GM19452 (cell line): ENCODE data around the gene DMAC2.
"Not testable (repeated sequence)": the region's sequence is repeated elsewhere in the genome, so short reads cannot be mapped to it uniquely, and the experiment has no call there.

Experiments
- ATAC-seq: cut with Tn5 transposase; IDR thresholded peaks from one replicate; pipeline ENCODE4 v1.9.1; 2021; ENCODE audit not compliant: unreplicated experiment

DMAC2 gene

DNA sequence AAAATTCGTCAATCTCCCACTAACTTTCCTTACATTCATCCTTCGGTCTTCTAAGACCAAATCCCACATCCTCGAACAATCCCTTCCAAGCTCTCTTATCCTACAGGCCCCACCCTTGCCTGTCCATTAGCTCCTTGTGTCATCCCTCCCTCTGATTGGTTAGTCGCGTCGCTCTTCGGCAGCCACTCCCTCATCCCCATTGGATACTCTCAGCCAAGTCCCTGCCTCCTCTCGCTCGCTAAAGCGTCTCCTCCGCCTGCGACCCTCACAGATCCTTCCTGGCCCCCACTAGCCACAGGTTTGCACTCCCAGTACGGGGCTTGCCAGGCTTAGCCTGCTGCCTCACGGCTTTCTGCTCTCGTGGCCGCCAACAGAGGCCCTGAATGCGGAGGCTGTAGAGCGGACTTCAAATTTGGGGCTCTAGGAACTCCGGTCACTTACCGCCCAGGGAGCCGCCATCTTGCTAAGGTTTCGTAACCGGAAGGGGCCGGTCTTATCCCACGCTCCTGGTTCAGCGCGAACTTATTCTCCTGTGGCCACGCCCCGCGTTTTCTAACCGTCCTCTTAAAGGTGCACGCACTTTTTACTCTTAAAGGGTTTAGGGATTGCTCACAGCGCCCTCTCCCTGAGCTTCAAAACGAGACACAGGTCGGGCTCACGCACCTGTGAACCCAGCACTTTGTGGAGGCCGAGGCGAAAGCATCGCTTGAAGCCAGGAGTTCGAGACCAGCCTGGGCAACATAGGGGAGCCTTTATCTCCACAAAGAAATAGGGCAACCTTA is at the start of gene DMAC2:
DMAC2 (minus strand) TSS at position 472 of the 782 bp plus-strand sequence; CDS start at position 459, 13 bp downstream.
- ATAC-seq, result peak; percentile 87

DNA sequence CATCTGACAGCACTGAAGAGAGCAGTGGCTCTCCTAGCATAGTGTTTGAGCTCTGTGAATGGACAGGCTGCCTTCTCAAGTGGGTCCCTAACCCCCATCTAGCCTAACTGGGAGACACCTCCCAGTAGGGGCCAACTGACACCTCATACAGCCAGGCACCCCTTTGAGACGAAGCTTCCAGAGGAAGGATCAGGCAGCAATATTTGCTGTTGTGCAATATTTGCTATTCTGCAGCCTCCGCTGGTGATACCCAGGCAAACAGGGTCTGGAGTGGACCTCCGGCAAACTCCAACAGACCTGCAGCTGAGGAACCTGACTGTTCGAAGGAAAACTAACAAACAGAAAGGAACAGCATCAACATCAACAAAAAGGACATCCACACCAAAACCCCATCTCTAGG is 47.2 kb upstream of the DMAC2 start:
- ATAC-seq, result not testable (repeated sequence)

DNA sequence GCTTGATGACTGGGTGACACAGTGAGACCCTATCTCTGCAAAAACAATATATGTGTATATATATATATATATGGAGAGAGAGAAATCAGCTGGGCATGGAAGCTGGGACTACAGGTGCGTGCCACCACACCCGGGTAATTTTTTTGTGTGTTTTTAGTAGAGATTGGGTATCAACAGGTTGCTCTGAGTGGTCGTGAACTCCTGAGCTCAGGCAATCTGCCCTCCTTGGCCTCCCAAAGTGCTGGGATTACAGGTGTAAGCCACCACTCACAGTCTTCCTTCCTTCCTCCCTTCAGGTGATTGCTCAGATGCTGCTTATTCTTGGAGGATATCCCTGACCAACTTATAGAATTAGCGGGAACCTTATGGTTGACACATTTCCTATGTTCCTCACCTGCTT is 45.1 kb upstream of the DMAC2 start:
- no peak for ATAC-seq

DNA sequence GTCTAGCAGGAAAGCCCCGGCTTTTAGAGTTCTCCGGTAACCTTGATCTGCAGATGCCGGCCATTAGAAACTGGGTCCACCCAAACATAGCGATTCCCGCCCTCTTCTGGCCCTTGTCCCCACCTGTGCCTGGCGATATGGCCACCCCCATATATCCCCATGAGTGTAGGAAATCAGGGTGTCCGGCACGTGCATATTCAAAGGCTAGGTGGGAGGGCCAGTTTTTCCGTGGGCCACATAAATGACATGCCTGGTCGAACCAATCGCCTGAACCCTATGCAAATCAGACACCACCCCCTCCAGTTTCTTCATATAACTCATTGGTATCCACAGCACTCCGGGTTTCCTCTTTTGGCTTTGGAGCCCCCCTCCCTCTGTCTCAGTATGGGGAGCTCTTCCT is 40.6 kb upstream of the DMAC2 start:
- no peak for ATAC-seq

DNA sequence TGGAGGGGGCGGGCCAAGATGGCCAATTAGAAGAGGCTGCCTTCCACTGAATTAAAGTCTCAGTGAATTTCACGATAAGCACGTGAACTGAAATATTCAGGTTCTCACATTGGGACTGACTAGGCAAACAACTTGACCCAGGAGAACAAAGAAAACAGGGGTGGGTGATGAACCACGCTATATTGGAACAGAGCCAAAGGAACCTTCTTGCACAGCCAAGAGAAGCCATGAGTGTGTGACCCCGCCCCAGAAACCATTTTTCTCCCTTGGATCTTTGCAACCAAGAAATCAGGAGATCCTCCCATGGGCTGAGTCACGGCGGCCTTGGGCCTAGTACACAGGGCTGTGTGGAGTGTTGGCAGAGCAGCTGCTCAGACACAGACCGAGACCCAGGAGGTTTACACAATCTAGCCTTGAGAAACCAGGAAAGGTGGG is 40.1 kb upstream of the DMAC2 start:
- ATAC-seq, result no peak

DNA sequence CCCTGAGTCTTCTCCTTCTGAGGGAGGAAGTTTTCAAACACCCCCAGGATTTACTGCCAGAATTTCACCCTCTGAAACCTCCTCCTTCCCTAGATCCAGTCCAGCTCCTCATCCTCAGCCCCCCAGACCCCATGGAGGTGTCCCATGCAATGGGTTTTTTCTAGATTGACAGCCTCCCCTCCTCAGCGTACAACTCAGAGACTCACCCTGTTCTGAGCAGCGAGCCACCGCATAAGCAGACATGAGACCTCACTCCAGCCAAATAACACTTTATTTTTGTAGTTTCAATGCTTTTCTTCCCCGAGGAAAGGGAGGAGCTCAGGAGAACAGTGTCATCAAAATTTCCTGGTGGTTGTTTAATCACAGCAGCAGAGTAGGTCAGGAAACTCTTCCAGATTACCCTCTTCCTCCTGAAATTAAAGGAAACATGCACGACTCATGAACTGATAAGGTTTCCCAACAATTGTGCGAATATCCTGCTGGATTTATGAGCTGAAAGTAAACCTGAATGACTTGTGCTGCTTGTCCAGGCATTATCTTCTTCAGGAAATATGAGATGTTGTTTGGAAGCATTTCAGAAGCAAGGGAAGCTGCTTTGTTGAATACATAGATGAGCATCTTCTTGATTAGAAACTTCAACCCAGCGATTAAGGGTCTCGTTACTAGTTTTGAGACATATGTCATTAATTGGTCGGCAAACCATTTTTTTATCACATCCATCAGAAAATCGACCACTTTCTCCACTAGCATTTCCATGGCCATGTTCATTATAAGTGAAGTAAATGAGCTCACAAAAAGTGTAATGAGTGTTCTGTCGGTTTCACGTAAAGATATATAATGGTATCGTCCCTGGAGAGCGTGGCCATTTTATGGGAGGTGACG is 39.4 kb upstream of the DMAC2 start:
- no peak for ATAC-seq

DNA sequence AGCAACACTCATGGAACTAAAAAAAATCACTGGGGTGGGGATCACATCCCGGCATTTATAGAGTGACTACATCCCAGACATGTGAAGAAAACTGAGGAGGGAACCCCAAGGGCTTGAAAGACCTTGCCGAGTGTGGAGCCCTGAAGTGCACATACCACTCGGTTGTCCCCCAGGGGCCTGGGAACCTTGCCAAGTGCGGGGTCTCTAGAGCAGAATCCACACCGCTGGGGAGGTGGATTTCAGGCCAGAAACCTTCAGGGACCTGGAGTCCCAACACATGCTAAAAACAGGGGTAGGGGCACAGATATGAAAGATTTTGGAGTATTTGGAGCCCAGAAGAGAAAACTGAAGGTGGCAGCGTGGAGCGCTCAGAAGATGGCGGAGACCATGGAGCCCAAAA is 38.5 kb upstream of the DMAC2 start:
- no peak for ATAC-seq

DNA sequence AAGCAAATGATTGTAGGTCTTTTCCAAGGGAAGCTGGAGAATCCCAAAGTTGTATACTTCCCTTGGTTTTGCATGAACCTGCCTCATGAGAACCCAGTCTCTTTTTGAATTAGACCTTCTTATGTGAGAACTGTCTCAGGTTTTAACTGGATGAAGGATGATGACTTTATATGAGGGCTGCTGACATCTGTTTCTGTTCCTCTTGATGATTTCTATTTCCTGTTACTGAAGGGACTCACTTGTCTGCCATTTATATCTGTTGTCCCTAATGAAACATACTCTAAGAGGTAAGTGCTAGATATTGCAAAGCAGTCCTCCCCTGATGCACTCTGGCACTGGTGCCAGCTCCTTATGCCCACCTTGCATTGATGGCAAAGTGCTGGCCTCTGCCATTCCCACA is 36.9 kb upstream of the DMAC2 start:
- no peak for ATAC-seq

DNA sequence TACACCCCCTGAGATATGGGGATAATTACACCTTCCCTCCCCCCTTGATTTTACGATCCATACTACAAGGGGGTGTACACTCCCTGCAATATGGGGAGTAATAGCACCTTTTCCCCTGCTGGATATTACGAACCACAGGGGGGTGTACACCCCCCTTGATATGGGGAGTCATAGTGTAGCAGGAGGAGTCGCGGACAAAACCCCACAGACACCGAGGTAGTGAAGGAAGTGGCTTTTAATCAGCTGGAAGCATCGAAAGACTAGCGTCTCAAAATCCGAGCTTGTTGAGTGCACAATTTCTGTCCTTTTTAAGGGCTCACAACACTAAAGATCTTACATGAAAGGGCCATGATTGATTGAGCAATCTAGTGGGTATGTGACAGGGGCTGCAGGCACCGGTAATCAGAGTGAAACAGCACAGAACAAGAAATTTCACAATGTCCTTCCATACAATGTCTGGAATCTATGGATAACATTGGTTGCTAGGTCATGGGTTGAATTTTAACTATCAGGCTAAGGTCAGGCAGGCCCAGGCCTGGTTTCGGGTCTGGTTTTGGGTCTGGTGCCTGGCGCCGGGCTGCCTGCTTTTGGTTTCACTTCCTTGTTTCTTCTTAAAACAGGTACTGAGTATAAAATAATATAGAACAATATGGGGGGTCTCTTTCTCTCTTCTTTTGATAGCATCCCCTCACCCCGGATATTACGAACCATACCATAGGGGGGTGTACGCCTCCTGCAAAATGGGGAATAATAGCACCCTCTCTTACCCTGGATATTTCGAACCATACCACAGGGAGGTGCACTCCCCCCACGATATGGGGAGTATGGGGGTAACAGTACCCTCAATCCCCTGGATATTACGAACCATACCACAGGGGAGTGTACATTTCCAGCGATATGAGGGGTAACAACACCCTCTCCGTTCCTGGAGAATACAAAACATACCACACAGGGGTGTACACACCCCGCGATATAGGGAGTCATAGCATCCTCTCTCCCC is 23.8 kb upstream of the DMAC2 start:
- ATAC-seq, result not testable (repeated sequence)

DNA sequence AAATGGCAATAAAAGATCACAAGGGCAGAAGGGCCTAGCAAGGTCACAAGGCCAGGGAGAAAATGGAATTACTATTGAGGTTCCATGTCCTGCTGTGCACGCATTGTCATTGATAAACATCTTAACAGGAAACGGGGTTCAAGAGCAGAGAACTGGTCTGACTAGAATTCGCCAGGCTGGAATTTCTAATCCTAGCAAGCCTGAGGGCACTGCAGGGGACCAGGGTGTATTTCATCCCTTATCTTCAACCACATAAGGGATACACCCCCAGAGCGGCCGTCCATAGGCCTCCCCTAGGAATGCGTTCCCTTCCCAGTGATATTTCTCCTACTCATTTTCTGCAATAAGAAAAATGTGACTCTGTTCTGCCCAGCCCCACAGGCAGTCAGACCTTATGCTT is 22.8 kb upstream of the DMAC2 start:
- no peak for ATAC-seq

DNA sequence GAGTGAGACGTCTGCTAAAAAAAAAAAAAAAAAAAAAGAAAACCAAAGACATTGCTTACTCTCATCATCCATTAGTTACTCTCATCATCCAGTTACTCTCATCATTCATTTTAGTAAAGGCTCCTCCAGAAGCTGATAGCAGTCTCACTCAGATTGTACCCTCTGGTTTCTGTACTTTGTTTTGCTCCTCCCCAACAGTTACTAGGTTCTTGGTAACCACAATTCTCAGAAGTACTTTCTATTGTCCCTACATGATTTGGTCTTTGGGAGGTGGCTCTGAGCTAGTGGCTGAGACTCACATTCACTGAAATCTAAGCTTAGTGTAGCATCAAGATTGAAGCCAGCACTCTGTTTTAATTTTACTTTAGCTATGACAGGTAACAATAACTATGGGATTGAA is 17.5 kb upstream of the DMAC2 start:
- ATAC-seq, result peak; percentile 71

DNA sequence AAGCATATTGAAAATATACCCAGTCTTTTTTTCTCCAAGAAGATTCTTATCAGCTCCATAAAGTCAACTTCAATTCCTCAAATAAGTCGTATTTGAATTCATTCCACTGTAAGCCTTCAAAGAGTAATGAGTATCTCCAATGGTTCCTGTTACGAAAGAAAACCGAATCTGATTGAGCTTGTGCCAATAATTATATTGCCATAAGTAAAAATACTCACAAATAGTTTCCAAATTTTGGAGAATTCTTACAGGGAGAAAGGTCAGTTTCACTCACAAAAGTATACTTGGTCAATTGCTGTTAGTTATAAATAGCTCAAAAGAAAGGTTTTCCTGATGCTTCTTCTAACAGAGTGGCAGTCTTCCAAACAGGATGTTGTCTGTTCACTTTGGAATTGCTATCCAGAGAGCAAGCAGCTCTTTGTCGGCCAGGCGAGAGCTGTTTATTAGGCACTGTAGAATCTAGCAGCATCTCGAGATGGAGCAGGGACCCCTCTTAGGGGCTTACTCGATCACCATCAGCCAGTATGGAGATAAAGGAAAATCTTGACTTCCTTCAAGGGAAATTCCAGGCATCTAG is 16.7 kb upstream of the DMAC2 start:
- ATAC-seq, result no peak

DNA sequence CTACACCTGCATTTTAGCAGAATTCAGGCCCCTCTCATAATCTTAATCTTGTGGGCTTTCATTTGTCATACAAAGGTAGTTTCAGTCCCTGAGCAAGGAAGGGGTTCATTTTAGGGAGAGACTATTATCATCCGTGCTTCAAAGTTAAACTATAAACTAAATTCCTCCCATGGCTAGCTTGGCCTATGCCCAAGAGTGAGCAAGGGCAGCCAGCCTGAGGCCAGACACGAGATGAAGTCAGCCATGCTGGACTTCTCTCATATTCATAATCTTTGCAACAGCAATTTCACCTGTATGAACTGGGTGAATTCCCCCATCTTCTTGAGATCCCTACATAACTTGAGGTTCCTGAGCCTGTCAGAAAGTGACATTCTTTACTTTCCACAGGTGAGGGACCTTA is 16.2 kb upstream of the DMAC2 start:
- no peak for ATAC-seq

DNA sequence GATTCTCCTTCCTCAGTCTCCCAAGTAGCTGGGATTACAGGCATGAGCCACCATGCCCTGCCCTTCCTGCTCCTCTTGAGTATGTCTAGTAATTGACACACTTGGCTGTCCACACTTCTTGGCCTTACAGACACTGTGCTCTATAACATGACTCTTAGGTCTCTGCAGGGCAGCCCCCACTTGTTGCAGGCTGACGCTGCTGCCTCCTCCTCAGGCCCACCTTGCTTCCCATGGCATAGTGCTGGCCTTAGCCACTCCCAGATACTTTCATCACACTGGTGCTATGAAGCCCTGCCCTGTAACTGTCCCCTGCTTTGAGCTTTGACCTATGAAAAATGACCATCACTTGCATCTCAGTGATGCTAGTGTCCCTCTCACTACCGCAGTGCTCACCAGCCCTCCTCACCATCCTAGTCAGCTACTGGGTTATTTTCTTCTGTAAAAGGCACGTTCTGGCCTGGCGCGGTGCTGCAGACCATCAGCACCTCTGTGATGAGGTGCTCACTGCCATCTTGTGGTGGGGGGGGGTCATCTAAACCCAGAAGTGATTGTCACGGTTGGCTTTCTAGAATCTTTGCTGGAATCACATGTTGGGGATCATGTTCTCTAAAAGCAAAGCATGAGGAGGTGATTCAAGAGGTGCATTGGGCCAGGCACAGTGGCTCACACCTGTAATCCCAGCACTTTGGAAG is 13.0 kb upstream of the DMAC2 start:
- ATAC-seq, result no peak

DNA sequence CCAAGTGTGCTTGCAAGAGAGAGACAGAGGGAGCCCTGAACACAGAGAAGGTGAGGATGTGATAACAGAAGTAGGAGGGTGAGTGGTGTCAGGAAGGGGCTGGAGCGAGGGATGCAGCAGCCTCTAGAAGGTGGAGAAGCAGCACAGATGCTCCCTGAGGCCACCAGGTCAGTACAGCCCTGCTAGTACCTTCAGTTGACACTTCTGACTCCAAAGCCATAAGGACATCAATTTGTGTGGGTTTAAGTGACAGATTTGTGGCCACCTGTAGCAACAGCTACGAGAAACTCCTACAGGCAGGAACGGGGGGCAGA is 10.1 kb upstream of the DMAC2 start:
- no peak for ATAC-seq

DNA sequence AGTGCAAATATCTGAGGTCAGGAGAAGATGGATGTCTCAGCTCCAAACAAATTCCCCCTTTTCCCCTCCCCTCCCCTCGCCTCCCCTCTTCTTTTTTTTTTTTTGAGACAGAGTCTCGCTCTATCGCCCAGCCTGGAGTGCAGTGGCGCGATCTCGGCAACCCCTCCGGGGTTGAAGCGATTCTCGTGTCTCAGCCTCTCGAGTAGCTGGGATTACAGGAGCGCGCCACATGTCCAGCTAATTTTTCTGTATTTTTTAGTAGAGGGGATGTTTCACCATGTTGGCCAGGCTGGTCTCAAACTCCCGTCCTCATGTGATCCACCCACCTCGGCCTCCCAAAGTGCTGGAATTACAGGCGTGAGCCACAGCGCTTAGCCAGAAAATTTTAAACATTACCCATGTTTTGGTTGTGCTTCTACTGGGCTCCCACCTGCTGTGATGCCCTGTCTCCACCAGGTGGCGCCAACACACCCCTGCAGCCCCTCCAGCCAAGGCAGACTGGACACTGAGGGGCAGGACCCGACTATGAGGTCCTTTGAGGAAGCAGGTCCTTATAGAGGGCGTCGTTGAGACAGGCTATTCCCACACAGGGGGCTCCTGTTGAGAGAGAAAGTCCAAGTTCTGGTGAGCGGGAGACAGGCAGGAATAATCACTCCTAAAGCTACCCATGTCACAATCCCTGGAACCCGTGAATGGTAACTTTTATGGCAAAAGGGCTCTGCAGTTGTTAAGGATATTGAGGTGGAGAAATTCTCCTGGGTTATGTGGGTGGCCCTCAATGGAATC is 9.6 kb upstream of the DMAC2 start:
- ATAC-seq, result no peak

DNA sequence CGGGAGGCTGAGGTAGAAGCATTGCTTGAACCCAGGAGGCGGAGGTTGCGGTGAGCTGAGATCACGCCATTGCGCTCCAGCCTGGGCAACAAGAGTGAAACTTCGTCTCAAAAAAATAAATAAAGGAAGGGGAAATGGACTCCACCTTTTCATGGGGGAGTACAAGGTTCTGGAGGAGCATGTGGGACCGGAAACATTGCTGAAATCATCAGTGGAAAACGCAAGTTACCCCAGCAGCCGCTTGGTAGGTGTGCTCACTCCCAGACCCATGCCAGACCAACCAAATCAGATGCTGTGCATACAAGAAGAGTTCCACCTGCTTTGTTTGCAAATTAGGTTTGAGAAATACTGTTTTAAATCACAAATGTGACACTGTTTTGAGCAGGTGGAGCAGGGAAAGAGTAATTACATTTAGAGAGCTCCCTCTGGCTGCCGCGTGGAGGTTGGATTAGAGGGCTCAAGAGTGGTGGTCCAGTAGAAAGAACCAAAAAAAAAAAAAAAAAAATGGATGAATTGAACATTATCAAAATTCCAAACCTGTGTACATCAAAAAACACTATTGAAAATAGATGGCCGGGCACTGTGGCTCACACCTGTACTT is 8.1 kb upstream of the DMAC2 start:
- no peak for ATAC-seq

DNA sequence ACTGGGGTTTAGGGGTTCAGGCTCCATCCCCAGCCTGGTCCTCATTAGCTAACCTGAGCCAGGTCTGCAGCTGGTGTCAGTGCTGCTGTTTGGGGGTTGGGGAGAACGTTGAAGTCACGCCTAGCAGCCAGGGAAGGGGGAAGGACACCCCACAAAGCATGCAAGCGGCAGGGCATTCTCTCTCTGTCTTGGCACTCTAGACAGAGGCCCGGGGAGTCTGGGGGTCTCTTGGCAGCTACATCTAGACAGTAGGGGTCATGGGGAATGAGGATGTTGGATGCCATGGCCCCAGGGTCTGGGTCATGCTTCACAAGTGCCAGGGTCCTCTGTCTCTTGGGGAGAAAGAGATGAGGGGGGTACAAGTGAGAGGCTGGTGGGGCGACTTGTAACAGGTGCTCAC is 5.9 kb upstream of the DMAC2 start:
- no peak for ATAC-seq
